ENCODE data around the gene HYAL1.
"Not testable (repeated sequence)": the region's sequence is repeated elsewhere in the genome, so short reads cannot be mapped to it uniquely, and the experiment has no call there.

The HYAL1 gene

DNA sequence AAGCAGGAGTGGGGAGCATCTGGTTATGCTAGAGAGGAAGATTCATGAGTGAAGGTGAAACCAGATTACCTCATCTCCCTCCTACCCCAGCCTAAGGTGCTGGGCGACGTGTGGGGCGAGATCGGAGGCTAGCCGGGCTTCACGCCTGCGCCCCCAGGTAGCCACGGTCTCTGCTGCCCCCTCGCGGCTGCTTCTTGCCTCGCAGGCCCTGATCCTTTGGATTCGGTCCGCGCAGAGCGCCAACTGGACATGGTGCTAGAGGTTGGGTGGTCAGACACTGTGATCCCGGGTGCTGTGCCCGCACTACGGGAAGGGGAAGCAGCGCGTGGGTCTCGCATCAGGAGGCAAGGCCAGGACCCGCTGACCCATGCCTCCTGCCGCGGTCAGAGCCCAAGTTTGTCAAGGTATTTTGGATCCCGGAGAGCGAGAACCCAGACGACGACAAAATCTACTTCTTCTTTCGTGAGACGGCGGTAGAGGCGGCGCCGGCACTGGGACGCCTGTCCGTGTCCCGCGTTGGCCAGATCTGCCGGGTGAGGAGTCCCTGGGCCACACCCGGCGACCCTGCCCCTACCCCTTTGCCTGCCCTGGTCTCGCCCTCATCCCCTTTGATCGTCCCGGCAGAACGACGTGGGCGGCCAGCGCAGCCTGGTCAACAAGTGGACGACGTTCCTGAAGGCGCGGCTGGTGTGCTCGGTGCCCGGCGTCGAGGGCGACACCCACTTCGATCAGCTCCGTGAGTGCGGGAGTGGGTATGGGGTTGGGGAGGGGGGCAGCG lies 30.3 kb downstream of the HYAL1 start:
- DNase-seq (ENCODE audit: low read depth) = peak; percentile 79

DNA sequence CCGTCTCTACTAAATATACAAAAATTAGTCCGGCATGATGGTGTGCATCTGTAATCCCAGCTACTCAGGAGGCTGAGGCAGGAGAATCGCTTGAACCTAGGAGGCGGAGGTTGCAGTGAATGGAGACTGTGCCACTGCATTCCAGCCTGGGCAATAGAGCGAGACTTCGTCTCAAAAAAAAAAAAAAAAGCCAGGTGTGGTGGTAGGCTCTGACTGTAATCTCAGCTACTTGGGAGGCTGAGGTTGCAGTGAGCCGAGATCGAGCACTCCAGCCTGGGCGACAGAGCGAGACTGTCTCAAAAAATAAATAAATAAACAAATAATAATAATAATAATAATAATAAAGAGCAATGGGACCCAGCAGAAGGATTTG lies 30.9 kb downstream of the HYAL1 start:
- not testable (repeated sequence) for DNase-seq (ENCODE audit: low read depth)

DNA sequence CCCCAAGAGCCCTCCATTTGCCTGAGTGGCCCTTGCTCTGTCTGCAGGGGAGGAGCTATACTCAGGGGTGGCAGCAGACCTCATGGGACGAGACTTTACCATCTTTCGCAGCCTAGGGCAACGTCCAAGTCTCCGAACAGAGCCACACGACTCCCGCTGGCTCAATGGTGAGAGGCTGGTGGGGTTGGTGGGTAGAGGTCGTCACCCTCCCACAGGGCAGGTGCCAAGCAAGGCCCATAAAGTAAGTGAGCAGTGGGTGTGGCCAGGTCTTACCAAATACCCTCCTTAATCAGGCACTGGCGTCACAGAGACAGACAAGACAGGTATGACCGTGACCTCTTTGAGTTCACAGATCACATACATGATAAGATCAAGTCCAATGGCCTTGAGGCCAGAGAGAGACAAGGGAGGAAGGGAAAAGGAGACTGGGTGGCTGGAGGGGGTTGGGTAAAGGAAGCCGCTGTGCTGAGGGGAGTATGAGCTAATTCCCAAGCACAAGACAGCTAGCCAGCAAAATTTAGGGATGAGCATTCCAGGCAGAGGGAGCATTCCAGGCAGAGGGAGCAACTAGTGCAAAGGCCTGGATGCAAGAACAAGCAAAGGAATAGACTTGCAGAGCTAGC lies 31.9 kb downstream of the HYAL1 start:
- DNase-seq (ENCODE audit: low read depth) = no peak

DNA sequence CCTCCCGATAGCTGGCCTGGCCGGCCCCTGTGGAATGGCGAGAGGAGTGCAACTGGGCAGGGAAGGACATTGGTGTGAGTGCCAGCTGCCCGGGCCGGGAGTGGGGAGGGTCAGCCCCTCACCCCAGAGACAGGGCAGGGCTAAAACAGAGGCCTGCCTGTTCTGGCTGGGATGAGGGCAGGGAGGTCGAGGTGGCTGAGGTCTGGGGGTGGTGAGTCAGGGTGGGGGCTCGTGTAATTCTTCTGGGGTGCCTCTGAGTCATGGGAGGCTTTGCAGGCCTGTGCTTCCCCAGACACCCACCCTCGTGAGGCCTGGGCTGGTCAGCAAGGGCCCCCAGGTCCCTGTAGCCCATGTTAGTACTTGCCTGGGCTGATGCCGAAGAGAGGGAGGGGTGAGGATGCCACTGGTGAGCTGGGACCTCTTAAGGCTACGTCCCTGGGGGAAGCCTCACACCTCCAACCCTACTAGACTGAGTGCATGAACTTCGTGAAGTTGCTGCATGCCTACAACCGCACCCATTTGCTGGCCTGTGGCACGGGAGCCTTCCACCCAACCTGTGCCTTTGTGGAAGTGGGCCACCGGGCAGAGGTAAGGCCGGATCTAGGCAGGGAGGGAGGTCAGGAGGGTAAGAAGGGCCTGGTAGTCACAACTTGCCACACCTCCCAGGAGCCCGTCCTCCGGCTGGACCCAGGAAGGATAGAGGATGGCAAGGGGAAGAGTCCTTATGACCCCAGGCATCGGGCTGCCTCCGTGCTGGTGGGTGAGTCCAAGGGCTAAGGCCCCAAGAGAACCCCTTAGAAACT lies 32.8 kb downstream of the HYAL1 start:
- no peak for DNase-seq (ENCODE audit: low read depth)

DNA sequence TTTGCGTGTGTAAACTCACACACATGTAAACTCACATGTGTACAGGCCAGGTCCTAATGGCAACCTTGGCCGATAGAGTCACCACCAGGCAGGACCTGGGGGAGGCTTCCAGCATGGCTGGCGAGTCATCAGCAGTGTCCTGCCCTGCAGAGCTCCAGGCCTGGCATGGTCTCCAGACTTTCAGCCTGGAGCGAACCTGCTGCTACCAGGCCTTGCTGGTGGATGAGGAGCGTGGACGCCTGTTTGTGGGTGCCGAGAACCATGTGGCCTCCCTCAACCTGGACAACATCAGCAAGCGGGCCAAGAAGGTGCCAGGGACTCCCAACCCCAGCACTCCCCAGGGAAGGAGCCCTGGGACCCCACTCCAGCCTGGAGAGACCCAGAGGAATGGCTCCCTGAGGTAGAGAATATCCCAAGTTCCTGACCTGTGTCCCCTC lies 33.4 kb downstream of the HYAL1 start:
- DNase-seq (ENCODE audit: low read depth) = no peak

DNA sequence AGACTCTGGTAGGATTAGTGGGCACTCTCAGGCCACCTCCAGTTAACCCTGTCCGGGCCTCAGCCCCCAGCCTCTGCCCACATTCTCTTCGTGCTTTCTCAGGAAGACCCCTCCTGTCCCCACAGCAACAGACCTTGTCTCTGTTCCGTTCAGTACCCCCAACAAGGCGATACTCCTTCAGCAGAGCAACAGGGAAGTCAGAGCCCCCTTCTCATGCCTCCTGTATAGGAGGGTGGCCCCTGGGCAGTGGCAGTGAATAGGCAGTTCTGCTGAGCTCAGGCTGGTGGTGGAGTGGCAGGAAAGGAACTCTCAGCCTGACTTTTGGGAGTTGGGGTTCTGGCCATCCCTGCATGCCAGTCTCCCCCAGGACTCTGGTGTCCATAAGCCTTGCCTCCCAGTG lies 33.9 kb downstream of the HYAL1 start:
- no peak for DNase-seq (ENCODE audit: low read depth)

DNA sequence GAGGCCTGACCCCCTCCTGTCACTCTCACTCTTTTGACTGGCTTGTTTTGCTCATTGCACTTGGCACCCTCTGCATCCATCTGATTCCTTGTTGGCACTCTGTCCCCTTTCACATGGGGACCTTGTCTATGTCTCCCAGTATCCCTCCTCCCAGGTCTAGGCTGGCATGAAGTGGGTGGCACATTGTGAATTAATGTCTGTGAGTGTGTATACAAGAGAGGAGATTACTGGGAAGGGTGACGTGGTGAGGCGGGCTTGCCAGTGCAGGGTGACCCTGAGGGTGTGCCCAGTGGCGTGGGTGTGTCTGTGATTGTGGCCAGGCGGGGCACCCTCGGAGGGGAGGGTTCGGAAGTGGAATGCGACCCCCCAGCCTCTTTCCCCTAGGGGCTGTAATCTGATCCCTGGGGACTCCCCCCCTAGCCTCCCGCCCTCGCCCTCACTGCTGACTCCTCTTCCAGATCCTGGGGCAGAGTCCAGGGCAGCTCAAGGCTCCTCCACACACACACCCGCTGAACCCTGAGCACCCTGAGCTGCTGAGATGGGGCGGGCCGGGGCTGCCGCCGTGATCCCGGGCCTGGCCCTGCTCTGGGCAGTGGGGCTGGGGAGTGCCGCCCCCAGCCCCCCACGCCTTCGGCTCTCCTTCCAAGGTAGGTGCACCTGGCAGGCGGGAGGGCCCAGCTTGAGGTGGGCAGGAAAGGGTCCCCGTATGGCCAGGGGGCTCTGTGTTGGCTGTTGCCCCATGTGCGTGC lies 34.5 kb downstream of the HYAL1 start, which contains the start of gene SEMA3B:
Gene SEMA3B (plus strand): TSS at position 445 of the 749 bp plus-strand sequence. CDS start 94 bp downstream, at position 539.
- no peak for DNase-seq (ENCODE audit: low read depth)

DNA sequence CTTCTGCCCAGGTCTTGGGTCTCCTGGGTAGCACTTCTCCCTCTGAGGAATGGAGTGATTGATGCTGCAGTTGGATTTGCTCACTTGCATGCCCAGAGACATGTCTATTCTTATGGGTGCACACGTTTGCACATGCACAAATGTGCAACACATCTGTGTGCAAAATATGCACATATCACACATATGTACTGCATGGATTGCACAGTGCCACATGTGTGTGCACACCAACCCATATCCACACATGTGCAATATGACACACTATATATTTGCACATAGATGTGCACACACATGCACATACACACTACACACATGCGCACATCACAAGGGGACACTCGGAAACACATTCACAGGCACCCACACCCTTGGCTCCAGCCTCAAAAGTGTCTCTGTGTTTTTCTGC lies 35.1 kb downstream of the HYAL1 start:
- no peak for DNase-seq (ENCODE audit: low read depth)

DNA sequence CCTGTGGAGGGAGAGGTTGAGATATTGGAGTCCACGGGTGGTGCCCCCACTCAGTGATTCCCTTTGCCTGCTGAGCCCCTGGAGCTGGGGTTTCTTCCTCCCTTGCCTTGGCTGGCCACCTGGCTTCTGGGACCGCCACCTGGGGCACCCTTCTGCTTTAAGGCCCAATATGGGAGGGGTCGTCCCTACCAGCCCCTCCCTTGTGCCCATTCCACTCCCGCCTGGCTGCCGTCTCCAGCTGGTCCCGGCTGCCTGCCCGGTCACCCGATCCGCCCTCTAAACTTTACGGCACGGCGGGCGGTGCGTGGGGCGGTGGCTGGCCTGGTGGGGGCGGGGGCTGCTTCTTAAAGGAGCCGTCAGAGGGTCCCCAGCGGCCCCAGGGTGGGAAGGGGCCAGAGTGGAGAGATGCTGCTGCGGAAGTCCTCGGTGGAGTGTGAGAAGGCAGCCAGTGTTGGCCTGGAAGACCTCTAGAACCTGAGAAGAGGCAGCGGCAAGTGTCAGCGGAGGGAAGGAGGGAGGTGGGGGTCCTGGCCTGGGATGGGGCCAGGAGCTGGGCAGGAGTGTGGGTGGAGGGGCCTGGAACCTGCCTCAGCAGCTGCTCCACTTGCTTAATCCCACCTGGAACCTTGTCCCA lies 36.0 kb downstream of the HYAL1 start:
- no peak for DNase-seq (ENCODE audit: low read depth)

DNA sequence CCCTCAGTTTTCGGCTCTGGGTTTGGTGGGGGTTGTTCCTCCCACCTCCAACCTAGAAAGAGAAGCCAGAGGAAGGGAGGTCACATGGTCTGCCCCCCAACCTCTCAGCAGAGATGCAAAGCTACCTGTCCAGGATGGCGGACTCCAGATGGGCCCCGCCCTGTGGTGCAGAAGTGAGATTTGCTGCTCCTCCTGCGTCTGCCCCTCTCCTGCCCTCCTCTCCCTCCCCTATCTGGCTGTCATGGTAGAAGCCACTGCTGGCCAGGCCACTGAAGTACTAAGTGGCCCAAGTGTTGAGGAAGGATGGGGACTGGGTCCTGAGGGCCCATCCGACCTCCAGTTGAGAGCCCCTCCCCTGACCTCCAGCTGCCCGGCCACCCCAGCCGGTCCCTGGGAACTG lies 36.5 kb downstream of the HYAL1 start:
- no peak for DNase-seq (ENCODE audit: low read depth)

DNA sequence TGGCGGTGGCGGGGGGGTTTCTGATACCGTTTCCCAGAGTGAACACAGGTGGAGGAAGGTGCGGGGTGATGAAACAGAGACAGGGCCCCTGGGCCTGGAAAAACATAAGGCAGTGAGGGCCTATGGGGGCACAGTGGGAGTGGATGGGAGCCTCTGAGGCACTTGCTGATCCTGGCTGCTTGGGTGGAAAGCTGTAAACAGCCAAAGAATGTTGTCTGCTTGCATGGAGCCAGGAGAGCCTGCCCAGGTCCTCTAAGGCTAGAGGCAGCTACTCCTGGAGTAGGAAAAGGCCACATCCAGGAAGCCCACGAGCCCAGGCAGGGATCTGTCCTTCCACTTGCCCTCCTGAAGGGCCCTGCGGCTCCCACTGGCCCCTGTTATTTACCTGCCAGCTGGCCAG lies 37.4 kb downstream of the HYAL1 start:
- no peak for DNase-seq (ENCODE audit: low read depth)

DNA sequence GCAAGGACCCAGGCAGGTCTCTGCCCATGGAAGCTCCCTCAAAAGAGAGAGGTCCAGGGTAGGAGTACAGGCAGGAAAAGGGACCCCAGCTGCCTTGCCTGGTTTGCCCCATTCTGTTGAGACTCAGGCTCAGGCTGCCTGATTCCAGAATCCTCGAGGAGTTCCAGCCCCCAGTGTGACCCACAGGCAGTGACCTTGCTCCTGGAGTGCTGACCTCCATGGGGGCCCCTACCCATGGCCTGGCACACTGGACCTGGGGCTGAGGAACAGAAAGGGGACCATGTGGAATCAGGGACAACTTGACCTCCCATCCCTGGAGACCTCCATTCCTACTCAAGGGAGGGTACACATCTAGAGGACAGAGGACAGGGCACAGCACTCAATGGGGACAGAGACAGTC lies 37.8 kb downstream of the HYAL1 start:
- DNase-seq (ENCODE audit: low read depth) = no peak

DNA sequence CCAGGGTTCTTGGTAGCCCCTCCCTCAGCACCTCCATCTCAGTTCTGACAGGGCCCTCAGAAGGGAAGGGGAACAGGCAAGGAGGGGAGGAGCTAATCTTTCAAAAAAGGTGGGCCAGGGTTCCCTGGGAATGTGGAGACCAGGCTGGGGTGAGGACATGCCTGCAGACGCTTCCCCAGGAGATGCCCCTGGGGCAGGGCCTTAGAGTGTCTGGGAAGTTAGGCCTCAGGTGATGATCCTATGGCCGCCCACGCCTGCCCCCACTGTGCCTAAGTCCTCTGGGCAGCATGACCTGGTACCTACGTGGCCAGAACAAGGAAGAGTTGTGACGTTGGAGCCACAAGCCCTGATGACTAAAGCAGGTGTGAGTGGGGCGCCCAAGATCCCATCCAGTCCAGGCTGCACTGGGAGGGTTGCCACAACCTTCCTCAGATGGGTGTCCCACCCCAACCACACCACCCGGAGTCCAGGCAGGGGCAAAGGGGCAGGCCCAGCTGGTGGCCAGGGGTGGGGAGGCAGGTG lies 38.3 kb downstream of the HYAL1 start:
- DNase-seq (ENCODE audit: low read depth) = no peak

DNA sequence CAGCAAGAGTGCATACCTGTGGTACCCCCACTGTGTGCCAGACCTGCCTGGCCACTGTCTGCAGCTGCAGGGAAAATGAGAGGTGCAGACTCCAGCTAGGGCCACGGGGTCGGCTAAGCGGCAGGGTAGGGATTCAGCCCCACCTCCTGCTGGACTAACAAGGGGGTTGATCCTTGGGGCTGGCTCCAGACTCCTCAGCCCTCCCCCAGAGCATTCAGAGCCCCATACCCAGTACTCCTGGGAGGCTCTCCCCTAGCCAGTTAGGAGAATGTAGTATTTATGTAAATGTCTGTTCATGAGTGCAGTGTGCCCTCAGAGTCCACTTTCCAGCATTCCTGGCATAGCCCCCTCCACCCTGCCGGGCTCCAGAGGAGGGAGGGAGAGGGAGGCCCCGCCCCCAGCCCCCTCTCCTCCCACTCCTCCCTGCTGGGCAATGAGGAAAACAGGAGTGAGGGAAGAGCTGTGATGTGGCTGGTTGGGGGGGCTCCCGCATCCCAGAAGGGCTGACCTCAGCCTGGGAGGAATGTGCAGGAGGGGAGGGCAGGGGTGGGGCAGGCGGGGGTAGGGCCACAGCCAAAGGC lies 38.9 kb downstream of the HYAL1 start:
- DNase-seq (ENCODE audit: low read depth) = no peak

DNA sequence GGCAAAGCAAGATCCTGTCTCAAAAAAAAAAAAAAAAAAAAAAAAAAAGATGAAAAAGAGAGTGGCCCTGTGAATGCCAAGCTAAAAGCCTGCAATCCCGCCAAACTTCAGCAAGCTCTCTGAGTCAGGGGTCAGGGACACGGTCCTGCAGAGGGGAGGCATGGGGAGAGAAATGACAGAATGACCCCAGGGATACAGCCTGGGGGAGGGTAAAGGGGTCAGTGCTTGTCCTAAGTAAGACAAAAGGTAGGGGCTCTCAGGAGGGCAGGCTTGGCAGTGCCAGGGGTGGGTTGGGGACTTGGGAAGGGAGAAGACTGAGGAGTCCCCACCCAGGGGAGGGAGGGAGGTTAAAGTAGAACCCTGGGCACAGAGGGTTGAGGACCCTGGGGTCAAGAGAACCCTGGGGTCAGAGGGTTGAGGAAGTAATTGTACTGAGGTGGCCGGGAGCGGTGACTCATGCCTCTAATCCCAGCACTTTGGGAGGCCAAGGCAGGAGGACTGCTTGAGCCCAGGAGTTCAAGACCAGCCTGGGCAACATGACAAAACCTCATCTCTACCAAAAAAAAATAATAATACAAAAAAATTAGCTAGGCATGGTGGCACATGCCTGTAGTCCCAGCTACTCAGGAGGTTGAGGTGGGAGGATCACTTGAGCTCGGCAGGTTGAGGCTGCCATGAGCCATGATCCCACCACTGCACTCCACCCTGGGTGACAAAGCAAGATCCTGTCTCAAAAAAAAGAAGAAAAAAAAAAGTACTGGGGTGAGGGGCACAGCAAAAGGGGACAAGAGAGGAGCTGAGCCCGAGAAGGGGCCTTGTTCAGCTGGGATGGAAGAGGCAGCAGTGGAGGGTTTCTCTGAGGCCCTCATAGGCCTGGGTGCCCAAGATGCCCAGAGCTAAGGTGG lies 39.6 kb downstream of the HYAL1 start:
- DNase-seq (ENCODE audit: low read depth) = no peak

DNA sequence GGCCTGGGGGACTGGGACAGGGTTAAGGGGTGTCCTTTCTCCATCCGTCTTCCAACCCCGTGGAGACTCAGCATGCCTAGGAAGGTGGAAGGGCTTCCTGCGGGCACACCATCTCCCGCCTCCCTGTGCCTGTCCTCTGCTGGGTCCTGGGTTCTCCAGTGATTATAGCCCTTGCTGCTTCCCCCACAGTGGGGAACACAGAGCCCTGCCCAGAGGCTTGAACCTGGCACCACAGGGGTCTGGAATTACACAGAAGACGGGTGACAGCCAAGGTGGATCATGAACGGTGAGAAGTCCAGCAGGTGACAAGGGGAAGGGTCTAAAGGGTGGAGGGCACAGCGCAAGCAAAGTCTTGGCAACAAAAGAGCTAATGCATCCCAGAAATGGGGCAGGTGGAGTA lies 40.6 kb downstream of the HYAL1 start:
- no peak for DNase-seq (ENCODE audit: low read depth)

DNA sequence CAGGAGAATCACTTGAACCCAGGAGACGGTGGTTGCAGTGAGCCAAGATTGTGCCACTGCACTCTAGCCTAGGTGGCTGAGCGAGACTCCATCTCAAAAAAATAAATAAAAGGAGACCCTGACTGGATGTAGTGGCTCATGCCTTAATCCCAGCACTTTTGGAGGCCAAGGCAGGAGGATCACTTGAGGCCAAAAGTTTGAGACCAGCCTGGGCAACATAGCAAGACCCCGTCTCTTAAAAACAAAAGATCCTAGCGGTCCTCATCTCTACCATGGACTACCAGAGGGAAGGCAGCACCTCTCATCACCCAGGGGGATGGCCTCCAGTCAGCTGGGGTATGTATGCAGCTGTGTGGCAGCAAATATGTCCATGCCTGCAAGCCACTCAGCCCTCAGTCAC lies 41.2 kb downstream of the HYAL1 start:
- DNase-seq (ENCODE audit: low read depth) = not testable (repeated sequence)

DNA sequence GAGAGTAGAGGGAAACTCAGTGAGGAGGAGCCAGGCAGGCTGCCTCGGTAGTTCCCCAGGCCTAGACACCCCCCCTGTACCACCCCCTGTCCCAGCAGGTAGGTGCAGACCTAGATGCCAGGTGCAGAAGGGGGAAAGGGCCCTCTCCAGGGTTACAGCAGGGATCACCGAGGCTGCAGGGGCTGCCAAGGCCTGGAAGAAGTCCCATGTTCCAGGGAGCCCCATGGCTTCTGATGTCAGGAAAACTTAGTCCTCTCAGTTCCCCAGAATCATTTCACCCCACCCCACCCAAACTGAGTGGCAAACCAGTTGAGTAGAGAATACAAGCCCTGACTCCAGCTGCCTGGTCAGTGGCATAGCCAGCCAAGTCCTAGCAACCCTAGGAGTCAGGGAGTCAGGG lies 41.9 kb downstream of the HYAL1 start:
- no peak for DNase-seq (ENCODE audit: low read depth)

DNA sequence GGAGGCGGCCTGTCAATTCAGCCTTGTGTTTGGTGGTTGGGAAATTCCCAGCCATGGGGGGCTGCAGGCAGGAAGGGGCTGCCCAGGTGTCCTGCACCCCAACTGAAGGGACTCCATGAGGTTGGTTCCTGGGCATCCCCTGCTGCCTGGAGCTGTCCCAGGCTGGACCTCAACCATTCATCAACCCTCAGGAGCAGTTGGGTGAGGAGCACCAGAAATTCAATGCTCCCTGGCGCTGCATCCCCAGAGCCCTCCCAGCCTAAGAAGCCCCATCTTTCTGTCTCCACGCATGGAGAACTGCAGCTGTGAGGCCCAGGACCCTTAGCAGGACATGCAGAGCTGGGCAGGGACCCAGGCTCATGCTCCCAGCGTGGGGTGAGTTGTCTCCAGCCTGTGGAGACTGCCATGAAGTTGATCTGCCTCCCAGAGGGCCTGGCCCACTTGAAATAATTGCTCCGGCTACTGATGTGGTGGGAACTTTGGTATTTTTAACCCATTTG lies 42.4 kb downstream of the HYAL1 start:
- DNase-seq (ENCODE audit: low read depth) = no peak
